ENCODE data around the gene CASP3.

DNA sequence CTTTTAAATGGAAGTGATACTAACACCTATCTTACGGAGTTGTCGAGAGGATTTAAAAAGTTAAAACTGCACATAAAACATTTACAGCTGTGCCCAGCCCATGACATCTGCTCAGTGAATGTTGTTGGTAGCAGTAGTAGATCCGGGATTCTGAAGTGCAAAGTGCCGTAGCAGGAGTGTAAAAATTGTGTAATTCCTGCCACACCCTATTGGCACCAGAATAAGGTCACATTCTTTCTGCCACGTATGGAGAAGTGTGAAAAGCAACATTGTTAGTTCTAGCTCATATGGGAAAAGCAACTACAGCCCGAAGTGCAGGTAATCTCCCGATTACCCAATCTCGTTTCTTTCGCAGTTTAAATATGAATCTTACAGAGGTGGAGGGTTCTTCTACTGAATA lies 31.5 kb upstream of the CASP3 start:
- TF ChIP-seq CTCF (conservative IDR thresholded peaks at IDR 0.05; ENCODE audit: low read length): no peak
- TF ChIP-seq EZH2phosphoT487 (IDR thresholded peaks at IDR 0.05; ENCODE audit: borderline replicate concordance): no peak
